ENCODE results near the gene BAG3. TPM values are rescaled to one million over a fixed set of nuclear protein-coding genes. Genes with fewer than 3 reads are reported as not detected.
A peak's percentile ranks its signal among the peaks of the same experiment; 100 is the strongest.

BAG3 gene
- total RNA-seq, 1 donor from 2014 or later = 4.1 TPM

GRCh38 chr10:119667562-119668328 lies 16.6 kb downstream of the BAG3 start:
- peak; percentile 76 for DNase-seq (ENCODE audit: low spot score)

- no peak for DNase-seq (ENCODE audit: low spot score)
These were observed 17.3 kb downstream of the BAG3 start for GRCh38 chr10:119668461-119668860.

- DNase-seq (ENCODE audit: low spot score) = no peak
These were observed 18.2 kb downstream of the BAG3 start for GRCh38 chr10:119669331-119669730.

- no peak for DNase-seq (ENCODE audit: low spot score)
These were observed 18.9 kb downstream of the BAG3 start for GRCh38 chr10:119669975-119670640.

- no peak for DNase-seq (ENCODE audit: low spot score)
These were observed 19.5 kb downstream of the BAG3 start for GRCh38 chr10:119670717-119671116.

- DNase-seq (ENCODE audit: low spot score) = no peak
These were observed 20.2 kb downstream of the BAG3 start for GRCh38 chr10:119671381-119671780.

GRCh38 chr10:119672291-119672690 lies 21.1 kb downstream of the BAG3 start:
- DNase-seq (ENCODE audit: low spot score) = no peak

GRCh38 chr10:119673271-119673670 lies 22.1 kb downstream of the BAG3 start:
- no peak for DNase-seq (ENCODE audit: low spot score)

GRCh38 chr10:119675483-119676170 lies 24.4 kb downstream of the BAG3 start:
- DNase-seq (ENCODE audit: low spot score) = no peak

- no peak for DNase-seq (ENCODE audit: low spot score)
These were observed 25.9 kb downstream of the BAG3 start for GRCh38 chr10:119677126-119677525.

- DNase-seq (ENCODE audit: low spot score) = no peak
These were observed 26.9 kb downstream of the BAG3 start for GRCh38 chr10:119677904-119678755.

GRCh38 chr10:119679480-119679829 lies 28.3 kb downstream of the BAG3 start:
- no peak for DNase-seq (ENCODE audit: low spot score)

- DNase-seq (ENCODE audit: low spot score) = no peak
These were observed 28.9 kb downstream of the BAG3 start for GRCh38 chr10:119680050-119680449.

- no peak for DNase-seq (ENCODE audit: low spot score)
These were observed 29.5 kb downstream of the BAG3 start for GRCh38 chr10:119680650-119681081.

- DNase-seq (ENCODE audit: low spot score) = peak; percentile 82
These were observed 35.4 kb downstream of the BAG3 start for GRCh38 chr10:119686465-119687191.

GRCh38 chr10:119687192-119688032 lies 36.2 kb downstream of the BAG3 start:
- peak; percentile 36 for DNase-seq (ENCODE audit: low spot score)

- no peak for DNase-seq (ENCODE audit: low spot score)
These were observed 36.9 kb downstream of the BAG3 start for GRCh38 chr10:119688033-119688508.

- no peak for DNase-seq (ENCODE audit: low spot score)
These were observed 37.9 kb downstream of the BAG3 start for GRCh38 chr10:119689016-119689580.

GRCh38 chr10:119691726-119692125 lies 40.5 kb downstream of the BAG3 start:
- DNase-seq (ENCODE audit: low spot score) = no peak

Data from umbilical cord (tissue), 2 donors.